ENCODE measurements around the gene GFOD2.

GFOD2 gene

DNA sequence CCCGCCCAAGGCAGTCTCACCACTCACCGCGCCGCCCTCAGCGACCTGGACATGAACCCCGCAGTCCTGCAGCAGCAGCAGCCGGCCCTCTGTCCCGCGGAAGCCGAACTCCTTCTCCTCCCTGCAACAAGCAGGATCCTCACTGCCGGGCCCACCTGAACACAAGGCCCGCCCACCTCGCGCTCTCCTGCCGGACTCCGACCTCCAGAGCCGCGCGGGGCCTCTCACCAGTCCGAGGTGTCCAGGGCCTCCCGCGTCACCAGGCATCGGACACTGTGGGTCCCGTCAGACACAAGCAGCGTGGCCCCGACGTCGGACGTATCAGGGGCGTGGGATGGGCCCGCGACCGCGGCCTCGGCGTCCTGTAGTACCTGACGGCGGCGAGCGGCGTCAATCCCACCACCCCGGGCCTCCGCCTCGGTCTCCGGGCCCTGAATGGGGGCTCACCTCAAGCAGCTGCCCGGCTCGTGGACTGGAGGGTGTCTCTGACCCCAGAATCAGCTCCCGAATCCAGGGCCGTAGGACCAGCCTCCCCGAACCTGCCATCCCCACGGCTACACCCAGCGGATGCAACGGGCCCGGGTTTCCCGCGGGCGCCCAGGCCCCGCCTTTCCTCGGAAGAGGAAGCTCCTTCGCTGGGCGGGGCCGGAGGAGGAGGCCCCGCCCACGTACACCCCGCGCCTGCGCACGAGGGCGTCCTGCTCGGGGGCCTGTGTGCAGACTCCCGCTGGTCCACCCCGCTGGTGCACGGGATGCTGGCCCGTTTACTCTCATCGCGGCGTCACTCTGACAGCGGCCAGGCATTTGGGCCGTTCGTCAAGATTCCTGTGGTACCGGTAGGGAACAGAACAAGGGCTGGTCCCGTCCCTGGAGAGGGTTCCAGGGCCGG lies 59.2 kb downstream of the GFOD2 start, which contains the start of gene ACD:
Gene ACD (minus strand): TSS at position 586 of the 889 bp plus-strand sequence. CDS start 40 bp downstream, at position 546.
- CTCF ChIA-PET: interaction anchor here (1.0 to 1.1 kb wide), 2 partner anchors 16 to 97 kb away, joined by 3 to 4 read pairs; partner anchors contain the start of gene CTCF
- POLR2A ChIA-PET (ENCODE audit: low non-redundant PET): no interaction called here
- DNase-seq (ENCODE audit: low spot score): peak; percentile 98
- peak within 1 kb of the TSS; percentile 92 for H3K27ac ChIP-seq
- TF ChIP-seq, protein P1, sequence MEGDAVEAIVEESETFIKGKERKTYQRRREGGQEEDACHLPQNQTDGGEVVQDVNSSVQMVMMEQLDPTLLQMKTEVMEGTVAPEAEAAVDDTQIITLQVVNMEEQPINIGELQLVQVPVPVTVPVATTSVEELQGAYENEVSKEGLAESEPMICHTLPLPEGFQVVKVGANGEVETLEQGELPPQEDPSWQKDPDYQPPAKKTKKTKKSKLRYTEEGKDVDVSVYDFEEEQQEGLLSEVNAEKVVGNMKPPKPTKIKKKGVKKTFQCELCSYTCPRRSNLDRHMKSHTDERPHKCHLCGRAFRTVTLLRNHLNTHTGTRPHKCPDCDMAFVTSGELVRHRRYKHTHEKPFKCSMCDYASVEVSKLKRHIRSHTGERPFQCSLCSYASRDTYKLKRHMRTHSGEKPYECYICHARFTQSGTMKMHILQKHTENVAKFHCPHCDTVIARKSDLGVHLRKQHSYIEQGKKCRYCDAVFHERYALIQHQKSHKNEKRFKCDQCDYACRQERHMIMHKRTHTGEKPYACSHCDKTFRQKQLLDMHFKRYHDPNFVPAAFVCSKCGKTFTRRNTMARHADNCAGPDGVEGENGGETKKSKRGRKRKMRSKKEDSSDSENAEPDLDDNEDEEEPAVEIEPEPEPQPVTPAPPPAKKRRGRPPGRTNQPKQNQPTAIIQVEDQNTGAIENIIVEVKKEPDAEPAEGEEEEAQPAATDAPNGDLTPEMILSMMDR (conservative IDR thresholded peaks at IDR 0.05; ENCODE audit: low read depth): no peak

DNA sequence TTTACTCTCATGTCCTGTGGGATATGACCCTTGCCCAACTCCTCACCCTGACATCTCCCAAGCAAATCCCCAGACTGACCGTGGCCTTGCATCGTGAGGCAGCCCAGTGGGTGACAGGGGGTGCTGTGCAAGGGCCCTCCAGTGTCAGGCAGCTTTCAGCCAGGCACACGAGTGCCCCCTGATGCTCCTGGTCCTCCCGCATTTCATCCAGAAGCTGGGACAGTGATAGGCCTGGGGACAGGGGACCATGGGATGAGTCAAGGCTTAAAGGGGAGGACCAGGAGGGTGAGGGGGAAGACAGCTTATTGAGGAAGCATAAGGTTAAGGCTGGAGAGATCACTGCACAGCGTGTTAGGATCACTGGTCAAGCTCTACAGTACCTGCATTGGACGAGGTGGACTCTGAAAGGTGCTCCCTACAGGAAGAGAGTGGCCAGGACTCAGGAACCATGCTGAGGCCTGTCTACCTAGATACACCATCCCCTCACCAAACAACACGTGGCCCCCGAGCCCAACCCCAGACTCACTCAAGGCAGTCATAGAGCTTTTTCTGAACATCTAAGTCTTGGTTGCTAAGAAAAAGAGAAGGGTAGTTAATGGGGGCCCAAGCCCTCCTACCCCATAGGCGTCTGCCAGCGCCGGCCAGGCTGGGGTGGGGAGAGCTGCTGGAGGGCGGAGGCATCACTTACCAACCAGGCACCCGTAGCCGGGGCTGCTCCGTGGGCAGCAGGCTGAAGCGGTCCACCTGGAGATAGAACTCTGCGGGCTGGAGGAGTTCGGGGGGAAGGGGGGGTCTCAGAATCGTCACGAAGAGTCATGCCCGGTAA lies 60.1 kb downstream of the GFOD2 start:
- TF ChIP-seq, protein P1 (conservative IDR thresholded peaks at IDR 0.05; ENCODE audit: low read depth): no peak
- no peak for DNase-seq (ENCODE audit: low spot score)
- POLR2A ChIA-PET (ENCODE audit: low non-redundant PET): no interaction called here
- peak overlapping the region; percentile 92 for H3K27ac ChIP-seq
- CTCF ChIA-PET: interaction anchor here (0.6 to 1.2 kb wide), 4 partner anchors 14 to 155 kb away, joined by 3 to 4 read pairs (median 4); partner anchors contain the start of gene CTCF

DNA sequence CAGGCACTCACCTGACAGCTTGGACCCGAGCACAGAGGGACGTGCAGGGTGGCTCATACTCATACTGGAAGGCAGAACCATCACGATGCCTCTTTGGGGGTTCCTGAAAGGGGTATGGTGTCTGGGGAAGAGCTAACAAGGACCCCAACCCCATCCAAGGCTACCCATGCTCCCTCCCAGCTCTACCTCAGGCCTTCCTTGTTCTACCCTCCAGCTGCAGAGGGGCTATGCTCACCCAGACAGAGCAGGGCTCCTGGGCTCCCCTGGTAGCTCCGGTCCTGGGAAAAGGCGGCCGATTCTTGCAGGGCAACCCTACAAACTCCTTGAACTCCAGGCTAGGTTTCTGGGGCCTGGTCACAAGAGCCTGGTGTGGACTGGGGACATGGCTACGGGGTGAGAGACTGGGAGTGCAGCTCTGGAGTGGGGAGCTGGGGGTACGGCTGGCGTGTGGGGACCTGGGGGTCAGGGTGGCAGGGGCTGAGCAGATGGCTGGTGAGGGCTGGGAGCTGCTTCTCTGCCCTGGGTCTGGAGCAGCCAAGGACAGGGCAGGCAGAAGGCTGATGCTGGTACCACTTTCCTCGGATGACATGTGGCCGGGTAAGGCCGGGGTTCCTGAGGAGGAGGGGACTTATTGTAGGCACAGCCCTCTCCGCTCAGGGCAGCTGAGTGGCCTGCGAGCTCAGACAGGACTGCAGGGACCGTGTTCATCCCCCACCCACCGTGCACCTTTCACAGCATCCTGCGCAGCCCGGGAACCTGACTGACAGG lies 61.2 kb downstream of the GFOD2 start:
- H3K27ac ChIP-seq: peak overlapping the region; percentile 16; the same call in 1 of the 2 replicates
- CTCF ChIA-PET: interaction anchor here (0.6 to 1.2 kb wide), 3 partner anchors 12 to 192 kb away, joined by 3 to 4 read pairs (median 4); no protein-coding TSS in a partner anchor
- no peak for DNase-seq (ENCODE audit: low spot score)
- TF ChIP-seq, protein P1 (conservative IDR thresholded peaks at IDR 0.05; ENCODE audit: low read depth): no peak
- POLR2A ChIA-PET (ENCODE audit: low non-redundant PET): no interaction called here

DNA sequence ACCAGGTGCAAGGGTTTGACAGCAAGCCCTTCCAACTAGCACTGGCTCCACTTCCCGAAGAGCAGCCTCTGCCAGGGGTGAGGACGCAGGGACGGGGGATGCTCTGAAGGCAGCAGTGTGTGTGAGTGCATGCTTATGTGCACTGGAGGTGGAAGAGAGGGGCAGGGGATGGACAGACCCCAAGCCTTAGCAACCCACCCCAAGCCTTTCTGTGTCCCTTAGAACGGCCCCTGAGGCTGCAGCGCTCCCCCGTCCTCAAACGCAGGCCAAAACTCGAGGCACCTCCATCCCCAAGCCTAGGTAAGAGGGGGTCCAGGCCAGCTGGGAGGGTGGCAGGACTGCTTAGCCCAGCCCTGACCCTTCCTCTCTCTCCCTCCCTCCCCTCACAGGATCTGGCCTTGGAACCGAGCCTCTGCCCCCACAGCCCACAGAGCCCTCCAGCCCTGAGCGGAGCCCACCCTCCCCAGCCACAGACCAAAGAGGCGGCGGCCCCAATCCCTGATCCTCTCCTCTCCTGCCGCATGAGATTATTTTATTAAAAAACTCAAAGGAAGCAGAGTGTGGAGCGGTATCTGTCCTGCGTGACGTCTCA lies 62.0 kb downstream of the GFOD2 start:
- ChIA-PET CTCF (interaction anchor here (0.6 kb wide), 1 partner anchor 191 kb away, joined by 4 read pairs; no protein-coding TSS in a partner anchor), POLR2A (ENCODE audit: low non-redundant PET) (no interaction called here)
- H3K27ac ChIP-seq: peak overlapping the region; percentile 16; the same call in 1 of the 2 replicates
- TF ChIP-seq, protein P1 (conservative IDR thresholded peaks at IDR 0.05; ENCODE audit: low read depth): no peak
- DNase-seq (ENCODE audit: low spot score): no peak

DNA sequence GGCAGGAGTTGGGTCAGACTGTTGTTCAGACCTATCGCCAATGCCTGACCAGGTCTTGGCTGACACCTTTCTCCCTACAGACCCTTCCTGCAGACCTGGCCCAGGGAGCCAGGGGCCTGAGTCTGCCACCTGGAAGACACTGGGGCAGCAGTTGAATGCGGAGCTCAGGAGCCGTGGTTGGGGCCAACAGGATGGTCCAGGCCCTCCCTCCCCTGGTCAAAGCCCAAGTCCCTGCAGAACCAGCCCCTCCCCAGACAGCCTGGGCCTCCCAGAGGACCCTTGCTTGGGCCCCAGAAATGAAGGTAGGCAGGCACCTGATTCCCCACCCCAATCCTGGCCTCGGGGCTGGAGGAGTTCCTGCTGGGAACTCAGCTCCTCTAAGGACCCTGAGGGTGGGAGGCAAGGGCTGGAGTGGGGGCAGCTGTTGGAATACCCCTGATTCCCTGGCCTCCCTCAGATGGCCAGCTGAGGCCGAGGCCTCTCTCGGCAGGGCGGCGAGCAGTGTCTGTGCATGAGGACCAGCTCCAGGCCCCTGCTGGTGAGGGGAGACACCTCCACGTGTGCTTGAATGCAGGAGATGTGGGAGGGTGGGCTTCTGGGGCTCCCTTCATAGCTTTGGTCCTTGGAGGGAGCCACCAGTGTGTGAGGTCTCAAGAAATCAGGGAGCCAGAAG lies 62.6 kb downstream of the GFOD2 start:
- CTCF ChIA-PET: no interaction called here
- TF ChIP-seq, protein P1 (conservative IDR thresholded peaks at IDR 0.05; ENCODE audit: low read depth): no peak
- POLR2A ChIA-PET (ENCODE audit: low non-redundant PET): interaction anchor here (0.9 kb wide), 1 partner anchor 94 kb away, joined by 3 read pairs; the partner anchor contains the start of gene CTCF
- peak overlapping the region; percentile 12; the same call in 1 of the 2 replicates for H3K27ac ChIP-seq
- no peak for DNase-seq (ENCODE audit: low spot score)

Data from RWPE1 (cell line).